ENCODE data around the gene KDM4B. TPM values are rescaled to one million over a fixed set of nuclear protein-coding genes. Genes with fewer than 3 reads are reported as not detected.

KDM4B gene
- total RNA-seq, 1 donor from 2014 or later = 153 TPM

GRCh38 chr19:5120321-5120720, 151.4 kb downstream of the KDM4B start:
- Mint-ChIP-seq H3K27me3 (ENCODE audit: unreplicated experiment) (peaks cover 35% of the 10 kb centered on the region), H3K4me1 (ENCODE audit: low read depth, unreplicated experiment) (peaks cover 31% of the 10 kb centered on the region), H3K4me3 (ENCODE audit: unreplicated experiment) (no peak overlapping the region), H3K36me3 (ENCODE audit: unreplicated experiment) (peaks cover 9% of the 10 kb centered on the region), H3K9me3 (ENCODE audit: unreplicated experiment) (peaks cover 30% of the 10 kb centered on the region), H3K27ac (ENCODE audit: unreplicated experiment) (no peak overlapping the region)
- DNase-seq = no peak
- TF ChIP-seq CTCF (IDR thresholded peaks at IDR 0.05; ENCODE audit: partially characterized antibody, unreplicated experiment) = no peak

GRCh38 chr19:5120833-5121232, 151.9 kb downstream of the KDM4B start:
- Mint-ChIP-seq H3K27ac (ENCODE audit: unreplicated experiment) (peak overlapping the region; percentile 68), H3K9me3 (ENCODE audit: unreplicated experiment) (peaks cover 28% of the 10 kb centered on the region), H3K36me3 (ENCODE audit: unreplicated experiment) (peaks cover 6% of the 10 kb centered on the region), H3K4me1 (ENCODE audit: low read depth, unreplicated experiment) (peaks cover 31% of the 10 kb centered on the region), H3K4me3 (ENCODE audit: unreplicated experiment) (no peak overlapping the region), H3K27me3 (ENCODE audit: unreplicated experiment) (peaks cover 32% of the 10 kb centered on the region)
- no peak for TF ChIP-seq CTCF (IDR thresholded peaks at IDR 0.05; ENCODE audit: partially characterized antibody, unreplicated experiment)
- DNase-seq = no peak

- TF ChIP-seq CTCF (IDR thresholded peaks at IDR 0.05; ENCODE audit: partially characterized antibody, unreplicated experiment) = no peak
- peaks cover 27% of the 10 kb centered on the region for H3K4me1 Mint-ChIP-seq (ENCODE audit: low read depth, unreplicated experiment)
- peaks cover 24% of the 10 kb centered on the region for H3K9me3 Mint-ChIP-seq (ENCODE audit: unreplicated experiment)
- no peak for DNase-seq
- peak overlapping the region; percentile 68 for H3K27ac Mint-ChIP-seq (ENCODE audit: unreplicated experiment)
- H3K4me3 Mint-ChIP-seq (ENCODE audit: unreplicated experiment) = no peak overlapping the region
- peaks cover 1% of the 10 kb centered on the region for H3K36me3 Mint-ChIP-seq (ENCODE audit: unreplicated experiment)
- peaks cover 27% of the 10 kb centered on the region for H3K27me3 Mint-ChIP-seq (ENCODE audit: unreplicated experiment)
These were observed 152.6 kb downstream of the KDM4B start for GRCh38 chr19:5121266-5122120.

- H3K4me1 Mint-ChIP-seq (ENCODE audit: low read depth, unreplicated experiment) = peaks cover 25% of the 10 kb centered on the region
- H3K27ac Mint-ChIP-seq (ENCODE audit: unreplicated experiment) = no peak overlapping the region
These were observed 153.1 kb downstream of the KDM4B start for GRCh38 chr19:5122121-5122400.

More at GRCh38 chr19:5122121-5122400, 153.1 kb downstream of the KDM4B start:
- peaks cover 22% of the 10 kb centered on the region for H3K9me3 Mint-ChIP-seq (ENCODE audit: unreplicated experiment)
- no peak for TF ChIP-seq CTCF (IDR thresholded peaks at IDR 0.05; ENCODE audit: partially characterized antibody, unreplicated experiment)
- DNase-seq = no peak
- no peak overlapping the region for H3K4me3 Mint-ChIP-seq (ENCODE audit: unreplicated experiment)
- peaks cover 25% of the 10 kb centered on the region for H3K27me3 Mint-ChIP-seq (ENCODE audit: unreplicated experiment)
- H3K36me3 Mint-ChIP-seq (ENCODE audit: unreplicated experiment) = no peaks in the 10 kb centered on the region

All from glutamatergic neuron (in vitro differentiated cells).